K562 (cell line): ENCODE measurements around the gene MANF. TPM values are rescaled to one million over a fixed set of nuclear protein-coding genes. Genes with fewer than 3 reads are reported as not detected.

Source experiments
- ATAC-seq: fragments of 200-7000 bp; cut with Tn5 transposase; 3 replicates; pipeline ENCODE4 v1.9.1; 2020; ENCODE audit warnings: moderate library complexity
- BruUV-seq: library from RNA; stranded (reverse); fragments of 400-500 nt; replicated peaks from 2 replicates; lab custom pipeline; 2021; lab: Mats Ljungman, UMichigan
- CTCF ChIA-PET: fragments of 300-600 bp; formaldehyde crosslinking; extraction: SDS; loops from one replicate; lab custom pipeline; 2021; ENCODE audit warnings: low intra/inter-chr PET ratio; lab: Yijun Ruan, JAX
- POLR2A ChIA-PET: fragments of 300-600, 350-650 bp; sonication (Branson Sonifier 250); formaldehyde crosslinking; extraction: SDS; loops from one replicate; lab custom pipeline; 2021; ENCODE audit warnings: antibody characterized with exemption, inconsistent platforms; lab: Yijun Ruan, JAX
- DNase-seq, 4 experiments: peaks; one replicate each; pipeline versions ENCODE4 v3.0.0 to v3.0.0-alpha.2; 2011 to 2018; ENCODE audit warnings: low spot score in 3 of 4, mixed read lengths in 3 of 4; ENCODE audit errors: extremely low read depth in 1 of 4
- FAIRE-seq: peaks from 2 replicates; lab custom pipeline; 2011; peaks lifted over from hg19 to GRCh38; lab: Jason Lieb, UNC
- H2AFZ ChIP-seq: 2 replicates; pipeline ENCODE4 v1.6.0; 2011; ENCODE audit warnings: low read depth, low read length, control low read depth, inconsistent platforms
- H3K27ac ChIP-seq: fragments of 200-600 bp; 3 replicates; pipeline ENCODE4 v1.8.0; 2011; ENCODE audit warnings: low read depth, mild to moderate bottlenecking, control low read depth, inconsistent platforms, low read length, moderate library complexity, mixed read lengths; ENCODE audit errors: extremely low read depth
- H3K27me3 ChIP-seq, 2 experiments: fragments of 300-600 bp in 1 of 2; 2 replicates in 1 of 2; 3 replicates in 1 of 2; pipeline versions ENCODE4 v1.6.0 to v1.8.0; 2011; ENCODE audit warnings: inconsistent platforms in 2 of 2, low read length in 2 of 2, mild to moderate bottlenecking in 1 of 2, mixed read lengths in 1 of 2, moderate library complexity in 1 of 2; ENCODE audit not compliant: control insufficient read depth in 2 of 2, insufficient read depth in 2 of 2
- H3K36me3 ChIP-seq: fragments of 300-600 bp; 3 replicates; pipeline ENCODE4 v1.8.0; 2011; ENCODE audit warnings: mild to moderate bottlenecking, low read length, inconsistent platforms; ENCODE audit not compliant: control insufficient read depth, insufficient read depth
- H3K4me1 ChIP-seq, 2 experiments: fragments of 200-600 bp in 1 of 2; replicated peaks in 1 of 2; 2 replicates in 1 of 2; 3 replicates in 1 of 2; pipeline versions ENCODE4 v1.5.1 to v1.8.0; 2011; ENCODE audit warnings: inconsistent platforms in 2 of 2, low read length in 2 of 2, mild to moderate bottlenecking in 1 of 2, mixed read lengths in 1 of 2, moderate library complexity in 1 of 2; ENCODE audit not compliant: control insufficient read depth in 2 of 2, insufficient read depth in 2 of 2
- H3K4me2 ChIP-seq: 2 replicates; pipeline ENCODE4 v1.6.1; 2011; ENCODE audit warnings: low read length, control low read depth, inconsistent platforms, mixed read lengths; ENCODE audit not compliant: insufficient read depth
- H3K4me3 ChIP-seq: fragments of 200-600 bp; sonication (generic), shearing (Covaris generic); 2 replicates; pipeline ENCODE4 v1.5.1; 2016; ENCODE audit warnings: control low read depth, inconsistent platforms
- H3K79me2 ChIP-seq: fragments of 200-600 bp; 3 replicates; pipeline ENCODE4 v1.8.0; 2011; ENCODE audit warnings: low read length, inconsistent platforms; ENCODE audit not compliant: control insufficient read depth, insufficient read depth
- H3K9ac ChIP-seq, 2 experiments: 2 replicates each; pipeline versions ENCODE4 v1.6.0 to v1.6.1; 2011; ENCODE audit warnings: low read depth in 2 of 2, low read length in 2 of 2, control low read depth in 1 of 2, inconsistent platforms in 1 of 2, mild to moderate bottlenecking in 1 of 2, mixed read lengths in 1 of 2; ENCODE audit not compliant: insufficient read depth in 1 of 2
- H3K9me1 ChIP-seq: one replicate; pipeline ENCODE4 v1.6.0; 2011; ENCODE audit warnings: inconsistent platforms, mild to moderate bottlenecking, low read length, moderate library complexity; ENCODE audit not compliant: control insufficient read depth, insufficient read depth
- H3K9me3 ChIP-seq: replicated peaks from 2 replicates; pipeline ENCODE4 v1.5.1; 2011; ENCODE audit warnings: low read depth, low read length, inconsistent platforms; ENCODE audit not compliant: control insufficient read depth, insufficient read depth
- H4K20me1 ChIP-seq: replicated peaks from 2 replicates; pipeline ENCODE4 v1.6.1; 2011; ENCODE audit warnings: low read length, inconsistent platforms, mixed read lengths; ENCODE audit not compliant: control insufficient read depth, insufficient read depth
- WGBS: fragments of 100-300 bp; shearing (Covaris generic); methylation state at CpG from one replicate; pipeline ENCODE4 v1.1.6; 2016; ENCODE audit warnings: low coverage, mixed read lengths; ENCODE audit not compliant: insufficient coverage; ENCODE audit errors: missing lambda C conversion rate; 5-methylcytosine and 5-hydroxymethylcytosine counted together
- in situ Hi-C: fragments of 300-500 bp; cut with MboI; formaldehyde crosslinking; loops from 4 replicates; pipeline ENCODE4 v1.15.0; 2018; ENCODE audit warnings: inconsistent platforms, mixed read lengths
- intact Hi-C: fragments of 100-400 bp; cut with micrococcal nuclease; formaldehyde crosslinking; loops from 2 replicates; pipeline ENCODE4 v1.14.2; 2022
- polyA plus RNA-seq, 8 experiments: library from polyadenylated mRNA; depleted of rRNA in 4 of 8; stranded (reverse) in 5 of 8; unstranded in 3 of 8; fragments of >200 nt; fragmentation: Nextera tagmentation in 2 of 8; fragmentation: Illumina TruSeq in 1 of 8; extraction: Ambion mirVana in 2 of 8; extraction: Trizol in 1 of 8; gene quantifications; 2 replicates each; pipeline versions ENCODE4 v1.2.1 to v1.2.3, GENCODE V29; 2011 to 2014; ENCODE audit warnings: inconsistent platforms in 1 of 8, missing spikeins in 1 of 8
- total RNA-seq, 7 experiments: library from RNA; depleted of rRNA in 6 of 7; stranded (reverse); fragments of >200 nt in 6 of 7; fragmentation: Illumina TruSeq in 2 of 7; extraction: Trizol in 2 of 7; gene quantifications; 2 replicates each; pipeline versions ENCODE4 v1.2.1 to v1.2.3, GENCODE V29; 2011 to 2021; ENCODE audit warnings: low replicate concordance in 1 of 7
- TF ChIP-seq, protein P1 (sequence below): fragments of 250-450 bp; sonication (Bioruptor Pico); IDR thresholded peaks from 2 replicates; pipeline ENCODE4 v1.5.0; 2021; ENCODE audit warnings: mild to moderate bottlenecking, borderline replicate concordance

MANF gene
- total and polyA plus RNA-seq, 9 of the 15 experiments (the other 6 are each of a cell fraction or from before 2014, with no cell fraction given), result 6.5 to 52.7 (median 42.3) TPM

- H3K36me3 ChIP-seq, result no peaks in the 10 kb centered on the region
- BruUV-seq, result no TSS peak
- H3K4me3 ChIP-seq, result no peak overlapping the region
- H4K20me1 ChIP-seq, result no peaks in the 10 kb centered on the region
- no peak for FAIRE-seq
- ATAC-seq, result no peak
- 1% methylated on average over 5 of the region's 5 CpGs for WGBS
- no peaks in the 10 kb centered on the region for H3K79me2 ChIP-seq
- H3K9me3 ChIP-seq, result no peaks in the 10 kb centered on the region
- H3K4me1 ChIP-seq, result no peaks in the 10 kb centered on the region; a peak in 2 of 5 replicates
- intact Hi-C loops (loop anchor here (2.0 to 10.0 kb wide), 3 partner anchors 272 to 699 kb away; partner anchors contain the start of gene DOCK3), in situ Hi-C loops (loop anchor here (10.0 kb wide), 1 partner anchor 269 kb away; no protein-coding TSS in a partner anchor)
- ChIA-PET CTCF (no interaction called here), POLR2A (no interaction called here)
- H3K9me1 ChIP-seq, result no peaks in the 10 kb centered on the region
- peaks cover 13 to 54% of the 10 kb centered on the region in 2 experiments for H3K27me3 ChIP-seq
- H3K27ac ChIP-seq, result no peak overlapping the region
- H2AFZ ChIP-seq, result no peak overlapping the region
- no peak overlapping the region for H3K9ac ChIP-seq
- no peak for DNase-seq
- H3K4me2 ChIP-seq, result no peak overlapping the region
- TF ChIP-seq, protein P1, sequence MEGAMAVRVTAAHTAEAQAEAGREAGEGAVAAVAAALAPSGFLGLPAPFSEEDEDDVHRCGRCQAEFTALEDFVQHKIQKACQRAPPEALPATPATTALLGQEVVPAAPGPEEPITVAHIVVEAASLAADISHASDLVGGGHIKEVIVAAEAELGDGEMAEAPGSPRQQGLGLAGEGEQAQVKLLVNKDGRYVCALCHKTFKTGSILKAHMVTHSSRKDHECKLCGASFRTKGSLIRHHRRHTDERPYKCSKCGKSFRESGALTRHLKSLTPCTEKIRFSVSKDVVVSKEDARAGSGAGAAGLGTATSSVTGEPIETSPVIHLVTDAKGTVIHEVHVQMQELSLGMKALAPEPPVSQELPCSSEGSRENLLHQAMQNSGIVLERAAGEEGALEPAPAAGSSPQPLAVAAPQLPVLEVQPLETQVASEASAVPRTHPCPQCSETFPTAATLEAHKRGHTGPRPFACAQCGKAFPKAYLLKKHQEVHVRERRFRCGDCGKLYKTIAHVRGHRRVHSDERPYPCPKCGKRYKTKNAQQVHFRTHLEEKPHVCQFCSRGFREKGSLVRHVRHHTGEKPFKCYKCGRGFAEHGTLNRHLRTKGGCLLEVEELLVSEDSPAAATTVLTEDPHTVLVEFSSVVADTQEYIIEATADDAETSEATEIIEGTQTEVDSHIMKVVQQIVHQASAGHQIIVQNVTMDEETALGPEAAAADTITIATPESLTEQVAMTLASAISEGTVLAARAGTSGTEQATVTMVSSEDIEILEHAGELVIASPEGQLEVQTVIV (CRISPR knock-in tag), result no peak
Measured at GRCh38 chr3:51373658-51374421, 11.3 kb upstream of the MANF start.
